K562 (cell line): ENCODE measurements around the gene SPRED2. TPM values are rescaled to one million over a fixed set of nuclear protein-coding genes. Genes with fewer than 3 reads are reported as not detected.

Experiments
- CTBP1 ChIP-seq: fragments of 450-650 bp; IDR thresholded peaks from 2 replicates; pipeline ENCODE4 v1.6.1; 2016; ENCODE audit warnings: borderline replicate concordance
- GATAD2B ChIP-seq: fragments of 450-650 bp; IDR thresholded peaks from 2 replicates; pipeline ENCODE4 v1.6.1; 2017; ENCODE audit warnings: mild to moderate bottlenecking, borderline replicate concordance
- NONO ChIP-seq, 2 experiments: fragments of 200-400 bp in 1 of 2; fragments of 450-650 bp in 1 of 2; formaldehyde crosslinking in 1 of 2; IDR thresholded peaks; 2 replicates each; pipeline ENCODE4 v1.6.1; 2017; ENCODE audit warnings: low read depth in 2 of 2, mild to moderate bottlenecking in 2 of 2, moderate library complexity in 2 of 2, low read length in 1 of 2
- OTX1 ChIP-seq: fragments of 450-650 bp; formaldehyde crosslinking; IDR thresholded peaks from 2 replicates; pipeline ENCODE4 v1.4.0; 2022; ENCODE audit warnings: mild to moderate bottlenecking
- PHB ChIP-seq: fragments of 250-450 bp; sonication (Bioruptor Pico); IDR thresholded peaks from 2 replicates; pipeline ENCODE4 v1.5.0; 2021
- PHF8 ChIP-seq: fragments of 200-600 bp; sonication (generic); IDR thresholded peaks from 2 replicates; pipeline ENCODE4 v1.6.1; 2012; ENCODE audit warnings: mixed run types, mild to moderate bottlenecking, inconsistent platforms, low read length, moderate library complexity, borderline replicate concordance
- RFX1 ChIP-seq: fragments of 450-650 bp; IDR thresholded peaks from 2 replicates; pipeline ENCODE4 v1.6.1; 2016; ENCODE audit warnings: mild to moderate bottlenecking, moderate library complexity
- SP1 ChIP-seq: sonication (generic); formaldehyde crosslinking; IDR thresholded peaks from 2 replicates; pipeline ENCODE4 v1.8.1; 2022; ENCODE audit warnings: mild to moderate bottlenecking, missing genetic modification reagents
- TAL1 ChIP-seq: fragments of 450-650 bp; IDR thresholded peaks from 2 replicates; pipeline ENCODE4 v1.6.1; 2016; ENCODE audit warnings: mild to moderate bottlenecking
- WHSC1 ChIP-seq: IDR thresholded peaks from one replicate; pipeline ENCODE4 v1.6.1; 2012; ENCODE audit warnings: low read length, control low read depth, inconsistent platforms
- ZNF140 ChIP-seq: fragments of 250-450 bp; sonication (Bioruptor Pico); IDR thresholded peaks from 2 replicates; pipeline ENCODE4 v1.8.0; 2021; ENCODE audit warnings: moderate library complexity, mild to moderate bottlenecking, inconsistent platforms
- ZNF384 ChIP-seq: IDR thresholded peaks from 2 replicates; pipeline ENCODE4 v1.6.1; 2012; ENCODE audit warnings: low read depth, low read length, improper control_type of control experiment
- ZNF436 ChIP-seq: fragments of 250-450, 450-650 bp; sonication (Bioruptor Pico); formaldehyde crosslinking; IDR thresholded peaks from 2 replicates; pipeline ENCODE4 v1.7.0; 2020; ENCODE audit warnings: mild to moderate bottlenecking
- ZNF561 ChIP-seq: fragments of 450-650 bp; formaldehyde crosslinking; conservative IDR thresholded peaks from 2 replicates; pipeline ENCODE4 v1.4.0; 2020; ENCODE audit warnings: mild to moderate bottlenecking, moderate library complexity
- polyA plus RNA-seq, 8 experiments: library from polyadenylated mRNA; depleted of rRNA in 4 of 8; stranded (reverse) in 5 of 8; unstranded in 3 of 8; fragments of >200 nt; fragmentation: Nextera tagmentation in 2 of 8; fragmentation: Illumina TruSeq in 1 of 8; extraction: Ambion mirVana in 2 of 8; extraction: Trizol in 1 of 8; gene quantifications; 2 replicates each; pipeline versions ENCODE4 v1.2.1 to v1.2.3, GENCODE V29; 2011 to 2014; ENCODE audit warnings: inconsistent platforms in 1 of 8, missing spikeins in 1 of 8
- total RNA-seq, 7 experiments: library from RNA; depleted of rRNA in 6 of 7; stranded (reverse); fragments of >200 nt in 6 of 7; fragmentation: Illumina TruSeq in 2 of 7; extraction: Trizol in 2 of 7; gene quantifications; 2 replicates each; pipeline versions ENCODE4 v1.2.1 to v1.2.3, GENCODE V29; 2011 to 2021; ENCODE audit warnings: low replicate concordance in 1 of 7
- TF ChIP-seq, protein P1 (sequence below): sonication (generic); formaldehyde crosslinking; IDR thresholded peaks from 2 replicates; pipeline ENCODE4 v1.8.1; 2023; ENCODE audit warnings: mild to moderate bottlenecking, missing genetic modification reagents
- TF ChIP-seq, protein P2 (sequence below): IDR thresholded peaks from 2 replicates; pipeline ENCODE4 v1.6.1; 2011; ENCODE audit warnings: borderline replicate concordance, low read depth, mild to moderate bottlenecking, moderate library complexity, low read length; ENCODE audit not compliant: insufficient read depth, poor library complexity, severe bottlenecking
- TF ChIP-seq, protein P3 (sequence below): fragments of 250-450 bp; sonication (Bioruptor Pico); IDR thresholded peaks from 2 replicates; pipeline ENCODE4 v1.5.0; 2021
- TF ChIP-seq, protein P4 (sequence below): fragments of 450-650 bp; IDR thresholded peaks from 2 replicates; pipeline ENCODE4 v1.7.1; 2018; ENCODE audit warnings: mild to moderate bottlenecking, low read depth; ENCODE audit not compliant: partially characterized antibody

SPRED2 gene
- total and polyA plus RNA-seq, 9 of the 15 experiments (the other 6 are each of a cell fraction or from before 2014, with no cell fraction given): 4.6 to 50.8 (median 14.1) TPM

- TF ChIP-seq ZNF561 (CRISPR knock-in tag) (no peak), SP1 (CRISPR knock-in tag) (peak; percentile 90), ZNF384 (peak; percentile 100), OTX1 (CRISPR knock-in tag) (peak; percentile 39; the same call in 1 of the 2 replicates), PHB (no peak), ZNF140 (CRISPR knock-in tag) (no peak), ZNF436 (CRISPR knock-in tag) (no peak), PHF8 (peak; percentile 59; the same call in 1 of the 2 replicates), NONO (IDR thresholded peaks at IDR 0.05; ENCODE audit: low read depth in 2 of 2, low read length in 1 of 2) (peak in 1 of 2 experiments; percentile 76; a peak in 2 of 4 replicates), RFX1 (no peak), WHSC1 (no peak), GATAD2B (peak; percentile 72; the same call in 1 of the 2 replicates), TAL1 (peak; percentile 19; the same call in 1 of the 2 replicates), CTBP1 (peak; percentile 86)
- TF ChIP-seq, protein P1, sequence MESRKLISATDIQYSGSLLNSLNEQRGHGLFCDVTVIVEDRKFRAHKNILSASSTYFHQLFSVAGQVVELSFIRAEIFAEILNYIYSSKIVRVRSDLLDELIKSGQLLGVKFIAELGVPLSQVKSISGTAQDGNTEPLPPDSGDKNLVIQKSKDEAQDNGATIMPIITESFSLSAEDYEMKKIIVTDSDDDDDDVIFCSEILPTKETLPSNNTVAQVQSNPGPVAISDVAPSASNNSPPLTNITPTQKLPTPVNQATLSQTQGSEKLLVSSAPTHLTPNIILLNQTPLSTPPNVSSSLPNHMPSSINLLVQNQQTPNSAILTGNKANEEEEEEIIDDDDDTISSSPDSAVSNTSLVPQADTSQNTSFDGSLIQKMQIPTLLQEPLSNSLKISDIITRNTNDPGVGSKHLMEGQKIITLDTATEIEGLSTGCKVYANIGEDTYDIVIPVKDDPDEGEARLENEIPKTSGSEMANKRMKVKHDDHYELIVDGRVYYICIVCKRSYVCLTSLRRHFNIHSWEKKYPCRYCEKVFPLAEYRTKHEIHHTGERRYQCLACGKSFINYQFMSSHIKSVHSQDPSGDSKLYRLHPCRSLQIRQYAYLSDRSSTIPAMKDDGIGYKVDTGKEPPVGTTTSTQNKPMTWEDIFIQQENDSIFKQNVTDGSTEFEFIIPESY (CRISPR knock-in tag): peak; percentile 71; the same call in 1 of the 2 replicates
- TF ChIP-seq, protein P2, sequence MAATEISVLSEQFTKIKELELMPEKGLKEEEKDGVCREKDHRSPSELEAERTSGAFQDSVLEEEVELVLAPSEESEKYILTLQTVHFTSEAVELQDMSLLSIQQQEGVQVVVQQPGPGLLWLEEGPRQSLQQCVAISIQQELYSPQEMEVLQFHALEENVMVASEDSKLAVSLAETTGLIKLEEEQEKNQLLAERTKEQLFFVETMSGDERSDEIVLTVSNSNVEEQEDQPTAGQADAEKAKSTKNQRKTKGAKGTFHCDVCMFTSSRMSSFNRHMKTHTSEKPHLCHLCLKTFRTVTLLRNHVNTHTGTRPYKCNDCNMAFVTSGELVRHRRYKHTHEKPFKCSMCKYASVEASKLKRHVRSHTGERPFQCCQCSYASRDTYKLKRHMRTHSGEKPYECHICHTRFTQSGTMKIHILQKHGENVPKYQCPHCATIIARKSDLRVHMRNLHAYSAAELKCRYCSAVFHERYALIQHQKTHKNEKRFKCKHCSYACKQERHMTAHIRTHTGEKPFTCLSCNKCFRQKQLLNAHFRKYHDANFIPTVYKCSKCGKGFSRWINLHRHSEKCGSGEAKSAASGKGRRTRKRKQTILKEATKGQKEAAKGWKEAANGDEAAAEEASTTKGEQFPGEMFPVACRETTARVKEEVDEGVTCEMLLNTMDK: peak; percentile 14
- TF ChIP-seq, protein P3, sequence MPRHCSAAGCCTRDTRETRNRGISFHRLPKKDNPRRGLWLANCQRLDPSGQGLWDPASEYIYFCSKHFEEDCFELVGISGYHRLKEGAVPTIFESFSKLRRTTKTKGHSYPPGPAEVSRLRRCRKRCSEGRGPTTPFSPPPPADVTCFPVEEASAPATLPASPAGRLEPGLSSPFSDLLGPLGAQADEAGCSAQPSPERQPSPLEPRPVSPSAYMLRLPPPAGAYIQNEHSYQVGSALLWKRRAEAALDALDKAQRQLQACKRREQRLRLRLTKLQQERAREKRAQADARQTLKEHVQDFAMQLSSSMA: no peak
- TF ChIP-seq, protein P4, sequence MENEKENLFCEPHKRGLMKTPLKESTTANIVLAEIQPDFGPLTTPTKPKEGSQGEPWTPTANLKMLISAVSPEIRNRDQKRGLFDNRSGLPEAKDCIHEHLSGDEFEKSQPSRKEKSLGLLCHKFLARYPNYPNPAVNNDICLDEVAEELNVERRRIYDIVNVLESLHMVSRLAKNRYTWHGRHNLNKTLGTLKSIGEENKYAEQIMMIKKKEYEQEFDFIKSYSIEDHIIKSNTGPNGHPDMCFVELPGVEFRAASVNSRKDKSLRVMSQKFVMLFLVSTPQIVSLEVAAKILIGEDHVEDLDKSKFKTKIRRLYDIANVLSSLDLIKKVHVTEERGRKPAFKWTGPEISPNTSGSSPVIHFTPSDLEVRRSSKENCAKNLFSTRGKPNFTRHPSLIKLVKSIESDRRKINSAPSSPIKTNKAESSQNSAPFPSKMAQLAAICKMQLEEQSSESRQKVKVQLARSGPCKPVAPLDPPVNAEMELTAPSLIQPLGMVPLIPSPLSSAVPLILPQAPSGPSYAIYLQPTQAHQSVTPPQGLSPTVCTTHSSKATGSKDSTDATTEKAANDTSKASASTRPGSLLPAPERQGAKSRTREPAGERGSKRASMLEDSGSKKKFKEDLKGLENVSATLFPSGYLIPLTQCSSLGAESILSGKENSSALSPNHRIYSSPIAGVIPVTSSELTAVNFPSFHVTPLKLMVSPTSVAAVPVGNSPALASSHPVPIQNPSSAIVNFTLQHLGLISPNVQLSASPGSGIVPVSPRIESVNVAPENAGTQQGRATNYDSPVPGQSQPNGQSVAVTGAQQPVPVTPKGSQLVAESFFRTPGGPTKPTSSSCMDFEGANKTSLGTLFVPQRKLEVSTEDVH: peak; percentile 71
Measured at GRCh38 chr2:65432227-65433190, at the start of gene SPRED2 (continued).
